Stimulated activated CD8-positive, alpha-beta memory T cell treated with anti-CD3 and anti-CD28 coated beads, Interleukin-12 subunit alpha, Interleukin-12 subunit beta, amount 100 ng/mL, for 24 hours (primary cell): ENCODE data around the gene CNTN4.
"Not testable (repeated sequence)": the region's sequence is repeated elsewhere in the genome, so short reads cannot be mapped to it uniquely, and the experiment has no call there.

Experiments used
- DNase-seq: peaks from one replicate; pipeline ENCODE4 v3.0.0-alpha.2; 2020; ENCODE audit errors: extremely low read depth

CNTN4 gene

GRCh38 chr3:2790266-2790815, 691.7 kb downstream of the CNTN4 start:
- no peak for DNase-seq

GRCh38 chr3:2792432-2792831, 693.8 kb downstream of the CNTN4 start:
- no peak for DNase-seq

- no peak for DNase-seq
Measured at GRCh38 chr3:2793987-2794386, 695.3 kb downstream of the CNTN4 start.

GRCh38 chr3:2802429-2802828, 703.8 kb downstream of the CNTN4 start:
- DNase-seq = no peak

GRCh38 chr3:2807514-2807913, 708.8 kb downstream of the CNTN4 start:
- no peak for DNase-seq

GRCh38 chr3:2810723-2811122, 712.1 kb downstream of the CNTN4 start:
- no peak for DNase-seq

- no peak for DNase-seq
Measured at GRCh38 chr3:2819571-2819970, 720.9 kb downstream of the CNTN4 start.

- not testable (repeated sequence) for DNase-seq
Measured at GRCh38 chr3:2820982-2821381, 722.3 kb downstream of the CNTN4 start.

GRCh38 chr3:2822611-2823010, 723.9 kb downstream of the CNTN4 start:
- no peak for DNase-seq

- DNase-seq = no peak
Measured at GRCh38 chr3:2823031-2823430, 724.4 kb downstream of the CNTN4 start.

- no peak for DNase-seq
Measured at GRCh38 chr3:2823437-2824211, 725.0 kb downstream of the CNTN4 start.

GRCh38 chr3:2826036-2826435, 727.4 kb downstream of the CNTN4 start:
- DNase-seq = no peak

- no peak for DNase-seq
Measured at GRCh38 chr3:2826453-2826852, 727.8 kb downstream of the CNTN4 start.

- no peak for DNase-seq
Measured at GRCh38 chr3:2837239-2837638, 738.6 kb downstream of the CNTN4 start.

- DNase-seq = no peak
Measured at GRCh38 chr3:2837910-2838309, 739.2 kb downstream of the CNTN4 start.

- no peak for DNase-seq
Measured at GRCh38 chr3:2838546-2839157, 740.0 kb downstream of the CNTN4 start.

GRCh38 chr3:2839876-2840275, 741.2 kb downstream of the CNTN4 start:
- no peak for DNase-seq

- DNase-seq = no peak
Measured at GRCh38 chr3:2847062-2847841, 748.6 kb downstream of the CNTN4 start.

- DNase-seq = no peak
Measured at GRCh38 chr3:2849092-2849491, 750.4 kb downstream of the CNTN4 start.

- no peak for DNase-seq
Measured at GRCh38 chr3:2850701-2851100, 752.0 kb downstream of the CNTN4 start.

- DNase-seq = no peak
Measured at GRCh38 chr3:2851361-2851760, 752.7 kb downstream of the CNTN4 start.

- no peak for DNase-seq
Measured at GRCh38 chr3:2851835-2852234, 753.2 kb downstream of the CNTN4 start.
